IMR-90 (cell line): ENCODE measurements around the gene CABYR.

ENCODE experiments used
- CEBPB ChIP-seq: IDR thresholded peaks from 2 replicates; pipeline ENCODE4 v1.6.1; 2012; ENCODE audit warnings: low read depth, low read length, improper control_type of control experiment
- CTCF ChIP-seq: conservative IDR thresholded peaks from 2 replicates; pipeline ENCODE4 v1.5.1; 2012; ENCODE audit warnings: mild to moderate bottlenecking, low read depth, low read length, improper control_type of control experiment
- MAFK ChIP-seq: IDR thresholded peaks from 2 replicates; pipeline ENCODE4 v1.6.1; 2012; ENCODE audit warnings: low read depth, low read length, improper control_type of control experiment
- MAZ ChIP-seq: IDR thresholded peaks from 2 replicates; pipeline ENCODE4 v1.6.1; 2012; ENCODE audit warnings: low read depth, mild to moderate bottlenecking, low read length, improper control_type of control experiment, moderate library complexity, borderline replicate concordance
- MXI1 ChIP-seq: IDR thresholded peaks from 2 replicates; pipeline ENCODE4 v1.6.1; 2012; ENCODE audit warnings: low read depth, mild to moderate bottlenecking, low read length, moderate library complexity, borderline replicate concordance
- RAD21 ChIP-seq: IDR thresholded peaks from 2 replicates; pipeline ENCODE4 v1.6.1; 2012; ENCODE audit warnings: low read length, improper control_type of control experiment

- no peak for TF ChIP-seq MXI1
- TF ChIP-seq CEBPB, result no peak
- TF ChIP-seq CTCF, result no peak
- TF ChIP-seq MAZ, result no peak
- TF ChIP-seq MAFK, result no peak
- TF ChIP-seq RAD21, result no peak
Observed at GRCh38 chr18:24104486-24104885, 34.4 kb upstream of the CABYR start.
